Dermis blood vessel endothelial cell (primary cell): ENCODE data around the gene GALNT18. TPM values are rescaled to one million over a fixed set of nuclear protein-coding genes. Genes with fewer than 3 reads are reported as not detected.
A peak's percentile ranks its signal among the peaks of the same experiment; 100 is the strongest.

Experiments
- DNase-seq: peaks from one replicate; pipeline ENCODE4 v3.0.0; 2010
- total RNA-seq: library from RNA; depleted of rRNA; stranded (reverse); fragments of >200 nt; gene quantifications from 2 replicates; pipeline ENCODE4 v1.2.3, GENCODE V29; 2014

GALNT18 gene
- total RNA-seq, 1 donor from 2014 or later: 213 TPM

DNA sequence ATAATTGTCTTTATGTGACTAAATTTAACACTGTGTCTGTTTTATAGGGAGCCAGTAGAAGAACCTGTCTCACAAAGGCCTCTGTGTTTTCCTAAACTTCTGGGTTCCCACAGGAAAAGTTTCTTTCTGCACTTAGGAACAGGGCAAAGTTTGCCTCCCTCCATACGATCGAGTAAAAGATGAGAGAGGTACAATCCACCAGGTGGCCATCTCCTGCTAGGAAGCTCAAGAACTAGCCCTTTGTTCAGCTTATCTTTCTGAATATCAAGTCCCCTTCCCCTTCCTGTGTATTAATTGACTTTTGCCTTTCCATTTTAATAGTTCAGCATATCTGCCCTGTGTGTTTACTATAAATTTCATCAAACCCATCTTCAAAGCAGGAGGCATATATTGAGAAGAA lies 286.8 kb downstream of the GALNT18 start:
- no peak for DNase-seq

DNA sequence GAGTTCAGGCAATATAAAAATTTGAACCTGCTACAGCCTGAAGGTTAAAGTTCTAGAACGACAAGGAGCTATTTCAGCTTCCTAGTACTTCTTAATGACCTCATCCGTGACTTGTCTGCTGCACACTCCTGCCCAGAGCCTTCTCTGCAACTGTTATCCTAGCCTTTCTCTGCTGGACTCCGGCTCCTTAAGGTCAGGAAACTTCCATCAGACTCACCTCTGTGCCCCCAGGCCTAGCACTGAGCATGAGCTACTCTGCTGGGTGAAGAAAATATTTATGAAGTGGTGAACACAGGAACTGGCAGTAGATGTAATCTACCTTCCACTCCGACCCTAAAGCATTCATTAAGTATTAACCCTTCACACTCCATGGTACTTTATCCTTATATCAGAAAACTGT lies 287.2 kb downstream of the GALNT18 start:
- DNase-seq: no peak

DNA sequence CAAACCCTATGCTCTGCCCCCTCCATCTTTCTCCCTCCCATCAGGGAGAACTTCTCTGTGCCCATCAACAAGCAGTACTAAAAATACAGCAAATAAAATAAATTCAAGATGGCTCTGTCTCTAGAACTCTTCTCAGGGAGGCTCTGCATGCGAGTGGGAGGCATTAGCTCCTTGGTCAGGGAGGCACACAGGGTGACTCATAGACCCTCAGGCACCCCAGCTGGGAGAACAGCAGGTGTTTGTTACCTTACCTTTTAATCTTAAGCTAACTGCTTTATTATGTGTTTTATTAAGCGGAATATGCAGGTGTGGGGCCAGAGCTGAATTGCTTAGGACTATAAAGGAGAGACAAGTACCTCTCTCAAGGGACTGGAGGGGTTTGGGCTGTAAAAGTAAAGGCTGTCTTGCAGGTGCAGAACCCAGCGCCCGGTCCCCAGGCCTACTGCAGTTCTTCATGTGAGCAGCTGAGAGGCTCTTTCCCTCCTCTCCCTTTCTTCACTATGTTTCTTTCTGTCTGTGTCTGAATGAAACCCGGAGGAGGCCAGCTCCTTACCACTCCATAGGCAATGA lies 289.6 kb downstream of the GALNT18 start:
- DNase-seq: no peak

DNA sequence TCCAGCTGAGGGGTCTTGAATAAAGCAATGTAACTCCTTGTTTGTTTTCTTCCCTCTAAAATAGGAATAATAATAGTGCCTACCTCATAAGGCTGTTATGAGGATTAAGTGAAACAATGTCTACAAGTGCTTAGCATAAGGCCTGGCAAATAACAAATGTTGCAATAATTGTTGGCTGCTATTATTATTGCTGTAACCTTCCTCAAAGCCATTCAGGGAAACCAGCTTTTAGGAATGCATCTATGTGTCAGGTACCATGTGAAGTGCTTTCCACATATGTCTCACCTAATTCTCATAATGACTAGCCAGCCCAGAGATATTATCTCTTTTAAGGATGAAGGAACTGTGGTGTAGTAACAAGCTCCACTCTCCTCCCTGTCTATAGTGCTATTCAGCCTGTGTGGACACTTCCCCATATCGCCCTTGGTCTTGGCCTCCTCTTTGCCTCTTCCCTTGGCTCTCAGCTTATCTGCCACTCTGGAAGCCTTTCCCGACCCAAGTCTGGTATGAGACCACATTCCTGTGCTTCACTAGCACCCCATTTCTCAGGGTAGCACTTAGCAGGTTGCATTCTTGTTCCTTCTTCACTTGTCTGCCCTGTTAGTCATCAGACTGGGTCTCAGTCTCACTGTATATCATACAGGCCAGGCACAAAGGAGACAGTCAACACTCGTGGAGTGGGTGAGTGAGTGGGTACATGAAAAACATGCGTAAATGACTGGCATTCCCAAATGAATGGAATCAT lies 292.6 kb downstream of the GALNT18 start:
- DNase-seq: no peak

DNA sequence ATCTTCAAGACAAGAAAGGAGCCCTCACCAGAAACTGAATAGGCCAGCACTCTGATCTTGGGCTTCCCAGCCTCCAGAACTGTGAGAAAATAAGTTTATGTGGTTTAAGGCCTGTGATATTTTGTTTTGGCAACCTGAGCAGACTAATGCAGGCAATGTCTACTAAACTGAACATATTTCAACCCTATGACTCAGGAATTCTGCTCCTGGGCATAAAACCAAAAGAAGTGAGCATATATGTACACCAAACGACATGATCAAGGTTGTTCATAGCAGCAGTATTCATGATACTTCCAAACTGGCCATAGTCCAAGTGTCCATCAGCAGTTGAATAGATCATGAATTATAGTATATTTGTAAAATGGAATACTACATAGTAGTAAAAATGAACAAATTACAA lies 297.7 kb downstream of the GALNT18 start:
- DNase-seq: no peak

DNA sequence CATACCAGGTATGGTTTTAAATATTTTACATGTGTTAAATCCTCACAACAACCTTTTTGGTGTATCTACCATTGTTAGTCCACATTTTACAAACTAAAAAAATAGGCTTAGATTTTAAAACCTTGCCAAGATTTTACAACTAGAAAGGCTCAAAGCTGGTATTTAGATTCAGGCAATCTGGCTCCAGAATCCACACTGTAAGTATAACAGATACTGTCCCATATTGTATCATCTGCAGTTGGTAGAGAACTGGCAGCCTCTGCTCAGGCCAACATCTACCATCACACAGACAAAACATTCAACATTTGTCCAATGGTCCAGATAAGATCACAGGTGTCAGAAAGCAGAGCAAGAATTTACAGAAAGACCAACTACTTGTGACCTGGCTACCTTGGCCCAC lies 299.7 kb downstream of the GALNT18 start:
- DNase-seq: no peak

DNA sequence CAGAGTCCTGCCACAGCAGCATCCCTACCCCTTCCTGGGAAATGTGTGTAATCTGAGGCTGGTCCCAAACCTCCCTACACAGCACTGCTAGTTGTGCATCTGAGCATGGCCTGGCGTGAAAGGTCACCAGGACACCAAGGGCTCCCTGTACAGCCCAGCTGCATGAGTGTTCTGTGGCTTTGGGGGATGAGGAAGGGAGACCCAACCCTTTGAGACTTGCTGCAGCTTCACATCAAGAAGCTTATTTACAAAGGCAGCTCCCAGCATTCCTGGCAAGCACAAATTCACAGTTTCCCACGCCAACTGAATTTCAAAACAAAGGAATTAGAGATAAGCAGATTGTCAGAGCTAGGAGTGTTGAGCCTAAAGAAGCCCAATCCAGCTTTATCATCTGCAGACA lies 301.0 kb downstream of the GALNT18 start:
- no peak for DNase-seq

DNA sequence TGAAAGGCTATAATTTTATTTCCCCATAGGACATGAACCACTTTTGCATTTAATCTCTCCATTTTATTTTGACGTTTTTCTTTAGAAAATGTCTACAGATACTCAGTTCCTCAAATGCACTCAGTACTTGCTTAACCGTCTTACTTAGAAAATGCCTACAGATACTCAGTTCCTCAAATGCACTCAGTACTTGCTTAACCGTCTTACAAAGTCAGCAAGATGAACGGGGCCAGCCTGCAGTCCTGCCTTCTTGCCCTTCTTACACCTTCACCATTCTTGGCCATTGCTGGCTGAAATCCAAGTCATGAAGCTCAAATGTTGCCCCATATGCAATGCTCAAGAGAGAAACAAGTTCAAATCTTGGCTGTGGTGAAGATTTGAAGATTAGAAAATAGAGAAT lies 302.8 kb downstream of the GALNT18 start:
- DNase-seq: no peak

DNA sequence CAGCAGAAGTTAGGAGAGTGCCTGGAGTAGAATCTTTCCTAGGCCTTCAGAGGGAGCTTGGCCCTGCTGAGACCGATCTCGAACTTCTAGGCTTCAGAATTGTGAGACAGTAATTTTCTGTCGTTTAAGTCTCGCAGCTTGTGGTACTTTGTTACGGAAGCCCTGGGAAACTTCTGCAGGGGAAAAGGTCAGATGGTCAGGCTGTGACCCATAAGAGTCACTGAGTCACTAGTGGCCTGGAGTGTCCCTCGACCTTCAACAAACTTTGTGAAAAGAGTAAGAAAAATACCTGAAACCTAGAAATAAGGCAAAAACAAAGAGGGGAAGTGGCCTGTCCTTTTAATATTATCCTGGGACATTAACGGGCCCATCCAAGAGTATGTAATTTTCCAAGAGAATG lies 303.3 kb downstream of the GALNT18 start:
- DNase-seq: no peak

DNA sequence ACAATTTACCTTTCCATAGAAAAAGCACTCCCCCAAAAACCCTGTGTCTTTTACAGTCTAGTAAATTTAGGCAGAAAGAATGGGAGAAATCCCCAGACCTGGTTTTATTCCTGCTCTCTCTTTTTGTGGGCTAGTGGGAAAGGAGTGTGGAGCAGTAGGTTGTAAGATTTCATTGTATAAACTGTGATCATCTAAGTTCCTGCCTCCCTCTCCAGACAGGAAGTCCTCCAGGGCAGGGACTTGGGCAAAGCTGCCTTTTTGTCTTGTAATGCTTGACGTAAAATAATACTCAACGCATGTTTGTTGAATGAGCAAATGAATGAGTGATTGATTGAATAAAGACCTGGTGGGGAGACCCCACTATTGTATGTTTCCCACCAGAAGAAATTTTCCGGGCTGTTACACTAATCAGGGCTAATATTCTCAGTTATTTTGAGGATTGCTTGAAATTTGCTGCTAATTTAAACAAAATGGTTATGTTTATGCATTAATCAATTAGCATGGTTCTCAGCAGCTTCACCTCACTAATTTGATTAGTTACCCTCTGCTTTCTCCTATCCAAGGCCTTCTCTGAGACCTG lies 305.1 kb downstream of the GALNT18 start:
- DNase-seq: no peak

DNA sequence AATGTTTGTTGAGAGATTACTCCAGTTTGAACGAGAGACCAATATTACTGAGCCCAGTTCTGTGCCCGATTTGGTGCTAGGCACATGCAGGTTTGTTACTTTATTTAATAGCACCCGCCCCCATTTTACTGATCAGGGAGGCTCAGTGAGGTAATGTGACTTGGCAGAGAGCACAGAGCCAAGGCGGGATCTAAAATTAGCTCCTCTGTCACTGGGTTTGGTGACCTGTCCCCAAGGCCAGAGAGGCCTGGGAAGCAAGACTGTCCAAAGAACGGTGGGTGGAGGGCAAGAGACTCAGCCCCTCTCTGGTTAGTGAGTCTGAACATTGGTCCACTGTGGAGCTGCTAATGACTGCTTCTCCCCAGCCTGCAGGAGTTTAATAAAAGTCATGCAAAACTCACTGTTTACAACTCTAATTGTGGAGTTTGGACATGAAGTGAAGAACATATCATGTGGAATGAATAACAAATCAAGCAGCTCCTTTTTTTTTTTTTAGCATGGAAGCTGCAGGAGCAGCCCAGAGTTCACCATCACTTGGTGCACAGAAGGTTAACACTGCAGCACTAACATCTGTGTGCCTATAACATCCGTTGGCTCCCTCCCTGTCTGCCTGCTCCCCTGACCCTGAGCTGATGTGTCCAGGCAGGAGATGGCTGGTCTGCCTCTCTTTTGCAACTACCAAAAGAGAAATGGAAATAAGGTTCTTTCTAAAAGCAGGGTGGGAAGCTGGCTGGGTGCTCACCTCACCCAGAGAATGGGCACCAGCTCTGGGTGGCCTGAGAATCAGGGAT lies 307.7 kb downstream of the GALNT18 start:
- DNase-seq: no peak

DNA sequence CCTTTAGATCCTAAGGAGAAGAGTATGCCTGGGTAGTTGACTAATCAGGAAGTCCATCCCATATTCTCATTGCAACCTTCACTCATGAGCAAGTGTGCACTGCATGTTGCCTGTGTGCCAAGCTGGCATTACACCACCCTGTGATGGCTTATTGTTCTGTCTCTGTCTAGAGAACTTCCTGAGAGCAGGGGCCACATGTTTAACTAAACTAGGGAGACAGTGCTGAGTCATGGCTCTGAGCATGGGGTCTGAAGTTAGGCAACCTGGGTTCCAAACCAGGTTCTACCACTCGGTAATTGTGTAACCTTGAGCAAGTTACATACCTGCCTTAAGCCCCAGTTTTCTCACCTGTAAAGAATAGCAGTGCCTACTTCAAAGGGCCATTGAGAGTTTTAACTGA lies 308.4 kb downstream of the GALNT18 start:
- peak; percentile 25 for DNase-seq

DNA sequence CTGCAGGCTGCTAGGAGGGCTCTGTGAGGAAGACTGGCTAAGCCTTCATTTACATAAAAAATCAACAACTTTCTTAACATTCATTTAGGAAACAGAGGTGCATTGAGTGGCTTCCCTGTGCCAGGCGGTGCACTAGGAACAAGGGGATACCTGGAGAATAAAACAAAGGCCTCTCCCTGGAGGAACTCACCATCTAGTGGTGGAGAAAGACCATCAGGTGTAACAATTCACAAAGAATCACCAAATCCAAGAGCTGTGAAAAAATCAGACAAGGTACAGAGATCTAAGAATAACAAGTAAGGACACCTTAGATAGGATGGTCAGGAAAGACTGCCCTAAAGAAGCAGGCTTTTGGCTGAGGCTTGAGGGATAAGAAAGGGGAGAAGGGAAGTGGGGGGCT lies 309.1 kb downstream of the GALNT18 start:
- DNase-seq: no peak

DNA sequence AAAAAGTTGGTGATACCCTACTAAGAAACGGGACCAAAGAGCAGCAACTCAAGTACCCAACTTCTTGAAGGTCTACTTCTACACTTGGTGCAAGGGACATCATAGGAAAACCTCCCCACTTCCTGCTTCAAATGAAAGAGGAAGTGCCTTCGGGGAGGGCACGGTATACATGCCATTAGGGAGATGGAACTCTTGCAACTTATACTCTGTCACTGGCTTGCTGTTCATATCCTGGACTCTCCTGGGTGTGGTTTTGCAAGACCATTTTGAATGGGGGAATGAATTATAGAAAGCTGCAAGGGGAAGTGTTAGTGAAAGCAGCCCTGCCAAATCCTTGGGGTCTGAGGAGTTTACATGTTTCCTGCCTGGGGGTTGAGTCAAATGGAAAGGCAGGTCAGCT lies 310.6 kb downstream of the GALNT18 start:
- no peak for DNase-seq

DNA sequence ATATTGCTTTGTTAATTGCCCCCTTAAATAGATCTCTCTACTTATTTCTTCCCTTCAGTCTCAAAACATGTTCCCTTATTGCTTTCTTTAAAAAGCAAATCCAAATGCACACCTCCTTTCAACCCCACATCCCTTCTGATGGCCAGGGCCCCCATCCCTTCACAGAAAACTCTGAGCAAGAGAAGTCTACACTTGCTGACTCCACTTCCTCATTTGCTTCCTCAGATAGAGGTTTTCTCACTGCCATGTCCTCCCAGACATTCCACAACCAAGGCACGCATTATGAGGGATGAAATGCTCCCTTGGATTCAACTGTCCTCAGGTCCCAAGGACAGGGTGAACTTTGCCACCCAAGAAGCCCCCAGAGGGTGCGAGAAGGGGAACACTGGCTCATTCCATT lies 311.9 kb downstream of the GALNT18 start:
- DNase-seq: no peak

DNA sequence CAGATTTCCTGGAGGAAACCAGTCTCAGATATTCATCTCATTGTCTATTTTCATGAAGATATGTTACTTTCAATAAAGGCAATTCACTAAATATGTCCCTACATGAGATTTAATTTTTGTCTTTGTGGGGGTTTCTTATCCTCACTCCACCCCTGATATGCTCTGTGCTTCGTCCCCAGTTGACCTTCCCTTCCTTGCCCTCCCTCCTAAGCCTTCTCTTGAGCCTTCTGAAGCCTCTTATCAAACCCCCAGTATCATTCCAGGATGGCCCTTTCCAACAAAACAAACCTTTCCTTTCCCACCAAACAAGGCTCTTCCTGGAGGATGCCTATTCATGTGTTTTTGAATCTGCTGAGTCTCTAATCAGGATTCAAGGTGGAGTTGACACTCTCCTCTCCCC lies 313.6 kb downstream of the GALNT18 start:
- DNase-seq: no peak

DNA sequence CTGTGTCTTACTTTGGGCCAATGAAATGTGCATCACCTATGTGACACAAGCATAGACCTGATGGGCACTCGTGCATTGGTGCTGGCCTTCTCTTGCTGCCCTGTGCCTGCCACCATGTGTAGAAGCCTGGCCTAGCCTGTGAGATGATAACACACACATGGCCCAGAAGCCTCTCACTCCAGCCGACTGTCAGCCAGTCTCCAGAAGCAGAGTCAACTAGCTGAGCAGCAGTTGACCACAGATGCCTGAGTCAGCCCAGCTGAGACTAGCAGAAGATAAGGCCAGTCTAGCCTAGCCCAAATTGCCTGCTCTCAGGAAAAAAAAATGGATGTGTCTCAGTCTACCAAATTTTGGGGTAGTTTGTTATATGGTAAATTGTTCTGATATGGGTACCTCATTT lies 314.9 kb downstream of the GALNT18 start:
- no peak for DNase-seq

DNA sequence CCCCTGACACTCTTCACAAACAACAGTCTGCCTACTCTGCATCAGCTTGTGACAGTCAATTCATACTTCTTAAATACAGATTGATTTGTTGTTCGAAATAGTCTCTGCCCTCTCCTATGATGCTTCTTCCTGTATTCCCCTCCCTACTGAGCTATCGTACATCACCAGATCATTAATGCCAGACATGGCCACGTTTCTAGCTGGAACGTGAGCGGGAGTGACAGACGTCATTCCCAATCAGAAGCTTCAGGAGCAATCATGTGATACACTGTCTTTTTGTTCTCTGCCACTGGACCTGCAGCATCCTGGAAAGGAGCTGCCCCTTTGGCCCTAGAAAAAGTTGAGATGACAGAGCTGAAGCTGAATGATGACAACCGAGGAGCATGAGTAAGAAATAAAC lies 317.3 kb downstream of the GALNT18 start:
- DNase-seq: no peak

DNA sequence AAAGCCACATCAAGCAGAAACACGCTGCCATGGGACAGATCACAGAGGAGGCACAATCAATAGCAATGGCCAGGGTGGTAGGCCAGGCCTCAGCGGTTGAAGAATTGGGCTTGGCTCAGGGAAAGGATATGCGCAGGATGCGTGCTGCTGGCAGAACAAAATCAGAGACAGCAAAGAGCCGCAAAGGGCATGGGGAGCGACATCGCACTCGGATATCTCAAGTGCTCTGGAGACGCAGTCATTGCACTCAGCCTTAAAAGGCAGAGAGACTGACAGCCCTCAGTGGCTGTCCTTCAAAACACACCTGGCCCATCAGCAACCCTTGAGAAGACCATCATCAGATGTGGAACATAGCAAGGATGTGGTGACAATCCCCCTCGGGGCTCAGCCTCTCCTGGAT lies 319.2 kb downstream of the GALNT18 start:
- DNase-seq: no peak

DNA sequence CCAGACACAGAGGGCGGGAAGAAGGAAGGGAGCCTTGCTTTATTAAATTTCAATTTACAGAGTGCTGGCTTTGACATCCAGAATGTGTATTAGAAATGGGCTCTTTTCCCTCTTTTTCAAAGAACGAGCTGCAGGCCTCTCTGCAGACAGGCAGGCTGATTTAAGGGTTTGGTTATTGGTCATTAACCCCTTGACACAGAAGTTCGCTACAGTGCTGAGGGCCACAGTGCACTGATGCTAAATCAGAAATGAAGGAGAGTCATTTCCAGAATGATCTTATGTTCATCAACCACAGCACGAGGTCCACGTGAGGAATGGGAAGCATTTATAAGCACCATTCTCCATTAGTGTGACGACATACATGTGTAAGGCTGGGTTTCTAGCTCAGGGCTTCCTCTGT lies 320.6 kb downstream of the GALNT18 start:
- no peak for DNase-seq

DNA sequence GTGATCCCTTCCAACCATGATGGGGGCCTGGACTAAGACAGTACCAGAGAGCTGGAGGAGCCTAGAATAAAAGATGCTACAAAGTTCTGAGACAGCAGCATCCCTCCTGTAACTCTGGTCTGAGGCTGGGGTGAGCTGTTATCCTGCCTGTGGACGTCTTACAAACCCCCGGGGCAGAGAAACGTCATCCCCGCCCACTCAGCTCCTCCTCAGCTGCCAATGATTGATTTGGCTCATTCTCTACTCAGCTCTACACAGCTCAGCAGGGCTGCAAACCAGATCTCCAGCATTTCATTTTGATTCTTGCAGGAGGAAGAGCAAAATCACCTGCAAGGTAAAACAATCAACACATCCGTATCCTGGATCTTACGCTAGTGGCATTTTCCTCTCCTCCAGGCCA lies 324.2 kb downstream of the GALNT18 start:
- DNase-seq: no peak

DNA sequence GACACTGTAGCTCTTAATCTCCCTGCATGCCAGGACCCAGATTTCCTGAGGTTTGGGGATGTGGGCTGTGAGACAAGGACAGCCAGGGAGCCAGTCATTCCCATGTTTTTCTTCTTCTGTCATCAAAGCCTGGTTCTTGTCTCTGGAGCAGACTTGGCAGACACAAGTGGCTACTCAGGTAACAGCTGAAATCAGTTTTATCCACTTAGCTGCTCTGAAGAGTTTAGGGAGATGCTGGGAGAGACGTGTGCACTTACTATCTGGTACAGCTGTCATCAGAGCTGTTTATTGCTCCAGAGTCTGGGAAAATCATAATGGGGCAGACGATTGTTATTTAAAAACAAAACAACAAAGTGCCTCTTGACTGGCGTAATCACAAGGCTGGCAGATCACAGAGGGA lies 325.4 kb downstream of the GALNT18 start:
- no peak for DNase-seq

DNA sequence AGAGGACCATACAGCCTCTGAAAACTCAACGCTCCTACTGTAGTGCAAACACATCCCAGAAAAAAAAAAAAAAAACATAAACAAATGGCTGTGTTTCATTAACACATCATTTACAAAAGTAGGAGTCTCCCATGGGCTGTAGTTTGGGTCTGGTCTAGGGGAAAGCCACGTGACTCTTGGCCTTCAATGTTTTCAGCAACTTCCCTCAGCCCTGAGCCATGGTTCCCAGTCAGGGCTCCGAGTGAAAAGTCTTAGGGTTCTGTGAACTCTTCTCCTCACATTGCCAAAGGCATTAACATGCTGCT lies 327.3 kb downstream of the GALNT18 start:
- no peak for DNase-seq
